ENCODE measurements around the gene MED25. TPM values are rescaled to one million over a fixed set of nuclear protein-coding genes. Genes with fewer than 3 reads are reported as not detected.

Gene MED25
- total and polyA plus RNA-seq, 2 of the 8 experiments (the other 6 are each of a cell fraction or from before 2014, with no cell fraction given), result 21.6 to 71.4 TPM

- no peak overlapping the region for H3K9ac ChIP-seq (replicated peaks in 1 of 4; ENCODE audit: extremely low read depth in 1 of 4, low read depth in 3 of 4, low read length in 3 of 4)
- no peak overlapping the region for H3K4ac ChIP-seq (replicated peaks; ENCODE audit: insufficient read length, low read depth, low read length)
- ChIA-PET CTCF (ENCODE audit: partially characterized antibody) (interaction anchor here (0.9 to 1.0 kb wide), 3 partner anchors 14 to 60 kb away, joined by 3 to 4 read pairs (median 3); no protein-coding TSS in a partner anchor), POLR2A (ENCODE audit: partially characterized antibody) (interaction anchor here (0.9 to 12.4 kb wide), 12 partner anchors 7 to 171 kb away, joined by 3 to 247 read pairs (median 4); partner anchors contain the start of genes ADM5, AKT1S1, MED25 and PTOV1)
- no peak overlapping the region for H3K4me3 ChIP-seq (ENCODE audit: extremely low read depth in 1 of 4, insufficient read depth in 2 of 4, low read depth in 3 of 4, low read length in 4 of 4)
- no peak overlapping the region for H3K14ac ChIP-seq (ENCODE audit: insufficient read length)
- peak in 1 of 2 experiments; percentile 63 for DNase-seq (ENCODE audit: low read depth in 1 of 2, low spot score in 2 of 2)
- TF ChIP-seq SIX5 (IDR thresholded peaks at IDR 0.05; ENCODE audit: low read depth, low read length) (no peak), SP4 (IDR thresholded peaks at IDR 0.05; ENCODE audit: low read length) (peak; percentile 46; the same call in 1 of the 2 replicates), POLR2A (IDR thresholded peaks at IDR 0.05; ENCODE audit: control extremely low read depth in 1 of 2, low read depth in 2 of 2, low read length in 2 of 2) (peak in 1 of 2 experiments; percentile 37; a peak in 1 of 3 replicates), POLR2AphosphoS5 (IDR thresholded peaks at IDR 0.05; ENCODE audit: low read depth, low read length) (peak; percentile 70; the same call in 1 of the 2 replicates), TAF7 (optimal IDR thresholded peaks at IDR 0.05; ENCODE audit: borderline replicate concordance, low read depth, low read length) (peak; percentile 34), SRF (IDR thresholded peaks at IDR 0.05; ENCODE audit: low read depth, low read length) (no peak), SP2 (IDR thresholded peaks at IDR 0.05; ENCODE audit: low read length) (no peak)
- H2BK15ac ChIP-seq (ENCODE audit: low read length), result no peak overlapping the region
- H3K79me1 ChIP-seq (ENCODE audit: low read depth, low read length), result peaks cover 12% of the 10 kb centered on the region
- H4K5ac ChIP-seq (ENCODE audit: insufficient read length, low read depth, low read length), result no peak overlapping the region
- peaks cover 0 to 10% (median 3%) of the 10 kb centered on the region in 4 experiments; a peak in 5 of 7 replicates for H3K4me1 ChIP-seq (replicated peaks in 1 of 4; ENCODE audit: control insufficient read depth in 3 of 4, insufficient read depth in 4 of 4, low read length in 3 of 4)
- H3K18ac ChIP-seq (ENCODE audit: extremely low read depth, low read length), result no peak overlapping the region
- no peak overlapping the region for H2AK5ac ChIP-seq (ENCODE audit: low read depth, low read length)
- H3K36me3 ChIP-seq (ENCODE audit: control insufficient read depth in 2 of 4, insufficient read depth in 4 of 4, low read length in 3 of 4), result peaks cover 34 to 74% (median 58%) of the 10 kb centered on the region in 4 experiments
- no peak for FAIRE-seq
- H4K20me1 ChIP-seq (replicated peaks in 1 of 2; ENCODE audit: control insufficient read depth in 1 of 2, insufficient read depth in 2 of 2, low read length in 2 of 2), result peaks cover 34 to 47% of the 10 kb centered on the region in 2 experiments
- no peak overlapping the region for H2BK120ac ChIP-seq (replicated peaks; ENCODE audit: low read depth, low read length)
- no peak overlapping the region for H3K4me2 ChIP-seq (ENCODE audit: insufficient read depth in 1 of 2, low read depth in 2 of 2, low read length in 2 of 2)
- 80% methylated on average over 13 of the region's 13 CpGs; no CpG with 5 or more reads in 1 of the 2 experiments for WGBS, 2 experiments (ENCODE audit: extremely low coverage in 1 of 2, insufficient coverage in 1 of 2, insufficient read length in 1 of 2, insufficient replicate concordance in 2 of 2, low coverage in 1 of 2, low lambda C conversion rate in 2 of 2, missing lambda C conversion rate in 1 of 2)
- peak overlapping the region; percentile 44; the same call in 1 of the 2 replicates for H2BK5ac ChIP-seq (ENCODE audit: low read depth, low read length)
- no peak overlapping the region for H3K23ac ChIP-seq (ENCODE audit: insufficient read length)
- H3K27me3 ChIP-seq (replicated peaks in 1 of 4; ENCODE audit: control insufficient read depth in 3 of 4, extremely low read depth in 1 of 4, insufficient read depth in 3 of 4, low read length in 3 of 4), result no peaks in the 10 kb centered on the region
- no peak overlapping the region for H2BK20ac ChIP-seq (ENCODE audit: low read length)
- no peak overlapping the region for H3K56ac ChIP-seq (replicated peaks; ENCODE audit: insufficient read length, low read depth, low read length)
- H4K8ac ChIP-seq (ENCODE audit: extremely low read depth, insufficient read depth, low read length), result peak overlapping the region; percentile 18; the same call in 1 of the 2 replicates
- no peaks in the 10 kb centered on the region for H3K9me3 ChIP-seq (ENCODE audit: insufficient read depth in 2 of 2, low read depth in 1 of 2, low read length in 1 of 2)
- H3K79me2 ChIP-seq (ENCODE audit: control insufficient read depth in 1 of 2, insufficient read depth in 2 of 2, low read length in 2 of 2), result peaks cover 0 to 20% of the 10 kb centered on the region in 2 experiments; a peak in 2 of 4 replicates
- H2AFZ ChIP-seq (ENCODE audit: low read length), result no peak overlapping the region
- no peak overlapping the region for H2BK12ac ChIP-seq (ENCODE audit: low read depth, low read length)
- no peaks in the 10 kb centered on the region; the same call in 1 of the 2 replicates for H3K23me2 ChIP-seq (ENCODE audit: low read depth, low read length)
- no peak overlapping the region for H4K91ac ChIP-seq (replicated peaks; ENCODE audit: insufficient read length, low read length)
- H3K27ac ChIP-seq (ENCODE audit: low read depth, low read length), result no peak overlapping the region
These were observed 43.0 kb downstream of the MED25 start for GRCh38 chr19:49861107-49861506.
